ENCODE data around the gene RBM10.

Gene RBM10

GRCh38 chrX:47168495-47169073, 23.6 kb downstream of the RBM10 start:
- Mint-ChIP-seq H3K27me3 (no peaks in the 10 kb centered on the region), H3K4me1 (peaks cover 4% of the 10 kb centered on the region), H3K27ac (no peak overlapping the region), H3K4me3 (no peak overlapping the region), H3K9me3 (no peaks in the 10 kb centered on the region), H3K36me3 (peaks cover 3% of the 10 kb centered on the region)

GRCh38 chrX:47169273-47169672, 24.3 kb downstream of the RBM10 start:
- Mint-ChIP-seq H3K27ac (no peak overlapping the region), H3K36me3 (peaks cover 3% of the 10 kb centered on the region), H3K27me3 (no peaks in the 10 kb centered on the region), H3K4me1 (peaks cover 4% of the 10 kb centered on the region), H3K9me3 (no peaks in the 10 kb centered on the region), H3K4me3 (no peak overlapping the region)

- Mint-ChIP-seq H3K4me1 (peaks cover 1% of the 10 kb centered on the region), H3K27me3 (no peaks in the 10 kb centered on the region), H3K9me3 (no peaks in the 10 kb centered on the region), H3K27ac (no peak overlapping the region), H3K36me3 (peaks cover 3% of the 10 kb centered on the region), H3K4me3 (no peak overlapping the region)
Measured at GRCh38 chrX:47169726-47170515, 24.9 kb downstream of the RBM10 start.

- Mint-ChIP-seq H3K27ac (peak overlapping the region; percentile 62), H3K36me3 (peaks cover 3% of the 10 kb centered on the region), H3K4me1 (no peaks in the 10 kb centered on the region), H3K4me3 (no peak overlapping the region), H3K27me3 (no peaks in the 10 kb centered on the region), H3K9me3 (no peaks in the 10 kb centered on the region)
Measured at GRCh38 chrX:47170861-47171692, 26.1 kb downstream of the RBM10 start.

- Mint-ChIP-seq H3K9me3 (no peaks in the 10 kb centered on the region), H3K27ac (no peak overlapping the region), H3K27me3 (no peaks in the 10 kb centered on the region), H3K4me1 (no peaks in the 10 kb centered on the region), H3K36me3 (peaks cover 3% of the 10 kb centered on the region), H3K4me3 (no peak overlapping the region)
Measured at GRCh38 chrX:47171996-47172395, 27.0 kb downstream of the RBM10 start.

GRCh38 chrX:47172549-47172948, 27.5 kb downstream of the RBM10 start:
- H3K27me3 Mint-ChIP-seq = no peaks in the 10 kb centered on the region
- peaks cover 3% of the 10 kb centered on the region for H3K36me3 Mint-ChIP-seq
- H3K4me3 Mint-ChIP-seq = no peak overlapping the region
- no peaks in the 10 kb centered on the region for H3K9me3 Mint-ChIP-seq
- H3K4me1 Mint-ChIP-seq = no peaks in the 10 kb centered on the region
- H3K27ac Mint-ChIP-seq = no peak overlapping the region

GRCh38 chrX:47172971-47173792, 28.2 kb downstream of the RBM10 start:
- Mint-ChIP-seq H3K27ac (no peak overlapping the region), H3K4me3 (no peak overlapping the region), H3K4me1 (no peaks in the 10 kb centered on the region), H3K27me3 (no peaks in the 10 kb centered on the region), H3K9me3 (no peaks in the 10 kb centered on the region), H3K36me3 (peaks cover 3% of the 10 kb centered on the region)

GRCh38 chrX:47174376-47174775, 29.4 kb downstream of the RBM10 start:
- H3K4me3 Mint-ChIP-seq = no peak overlapping the region
- H3K27me3 Mint-ChIP-seq = no peaks in the 10 kb centered on the region
- H3K4me1 Mint-ChIP-seq = no peaks in the 10 kb centered on the region
- H3K9me3 Mint-ChIP-seq = no peaks in the 10 kb centered on the region
- H3K27ac Mint-ChIP-seq = no peak overlapping the region
- no peaks in the 10 kb centered on the region for H3K36me3 Mint-ChIP-seq

GRCh38 chrX:47174846-47175587, 30.0 kb downstream of the RBM10 start:
- no peaks in the 10 kb centered on the region for H3K9me3 Mint-ChIP-seq
- H3K4me3 Mint-ChIP-seq = no peak overlapping the region
- H3K27ac Mint-ChIP-seq = no peak overlapping the region
- H3K36me3 Mint-ChIP-seq = no peaks in the 10 kb centered on the region
- H3K27me3 Mint-ChIP-seq = no peaks in the 10 kb centered on the region
- no peaks in the 10 kb centered on the region for H3K4me1 Mint-ChIP-seq

- Mint-ChIP-seq H3K36me3 (no peaks in the 10 kb centered on the region), H3K4me3 (no peak overlapping the region), H3K4me1 (no peaks in the 10 kb centered on the region), H3K9me3 (no peaks in the 10 kb centered on the region), H3K27ac (no peak overlapping the region), H3K27me3 (no peaks in the 10 kb centered on the region)
Measured at GRCh38 chrX:47175588-47175980, 30.6 kb downstream of the RBM10 start.

- Mint-ChIP-seq H3K36me3 (no peaks in the 10 kb centered on the region), H3K4me3 (no peak overlapping the region), H3K27me3 (no peaks in the 10 kb centered on the region), H3K4me1 (no peaks in the 10 kb centered on the region), H3K9me3 (no peaks in the 10 kb centered on the region), H3K27ac (no peak overlapping the region)
Measured at GRCh38 chrX:47176101-47176740, 31.2 kb downstream of the RBM10 start.

- Mint-ChIP-seq H3K4me3 (no peak overlapping the region), H3K27me3 (no peaks in the 10 kb centered on the region), H3K36me3 (no peaks in the 10 kb centered on the region), H3K27ac (no peak overlapping the region), H3K9me3 (no peaks in the 10 kb centered on the region), H3K4me1 (no peaks in the 10 kb centered on the region)
Measured at GRCh38 chrX:47177079-47177478, 32.1 kb downstream of the RBM10 start.

- no peaks in the 10 kb centered on the region for H3K4me1 Mint-ChIP-seq
- no peak overlapping the region for H3K4me3 Mint-ChIP-seq
- no peaks in the 10 kb centered on the region for H3K9me3 Mint-ChIP-seq
- no peaks in the 10 kb centered on the region for H3K36me3 Mint-ChIP-seq
- no peak overlapping the region for H3K27ac Mint-ChIP-seq
- H3K27me3 Mint-ChIP-seq = no peaks in the 10 kb centered on the region
Measured at GRCh38 chrX:47178337-47178736, 33.3 kb downstream of the RBM10 start.

- H3K4me3 Mint-ChIP-seq = no peak overlapping the region
- no peaks in the 10 kb centered on the region for H3K9me3 Mint-ChIP-seq
- no peaks in the 10 kb centered on the region for H3K27me3 Mint-ChIP-seq
- no peaks in the 10 kb centered on the region for H3K4me1 Mint-ChIP-seq
- no peaks in the 10 kb centered on the region for H3K36me3 Mint-ChIP-seq
- no peak overlapping the region for H3K27ac Mint-ChIP-seq
Measured at GRCh38 chrX:47179221-47179927, 34.4 kb downstream of the RBM10 start.

All from activated naive CD4-positive, alpha-beta T cell treated with anti-CD3 and anti-CD28 coated beads, Interleukin-2, amount 50 U/mL, for 24 hours (primary cell).